Neural cell (in vitro differentiated cells): ENCODE data around the gene WDR37. TPM values are rescaled to one million over a fixed set of nuclear protein-coding genes. Genes with fewer than 3 reads are reported as not detected.

Source experiments
- H2AFZ ChIP-seq: fragments of 200-600, 300-800 bp; sonication (generic), shearing (Covaris generic); 2 replicates; pipeline ENCODE4 v1.6.0; 2014; ENCODE audit warnings: low read depth, mild to moderate bottlenecking, antibody characterized with exemption, low read length, moderate library complexity
- H3F3A ChIP-seq: fragments of 200-600 bp; shearing (Covaris generic); 2 replicates; pipeline ENCODE4 v1.6.1; 2016; ENCODE audit warnings: mild to moderate bottlenecking, moderate library complexity, mixed read lengths, antibody characterized with exemption, low read length; ENCODE audit not compliant: insufficient read depth, poor library complexity, severe bottlenecking
- H3K27ac ChIP-seq: fragments of 200-600, 300-800 bp; sonication (generic), shearing (Covaris generic); 2 replicates; pipeline ENCODE4 v1.5.1; 2014; ENCODE audit warnings: mild to moderate bottlenecking, low read length, moderate library complexity
- H3K27me3 ChIP-seq: fragments of 300-800, 200-600 bp; sonication (generic), shearing (Covaris generic); 2 replicates; pipeline ENCODE4 v1.6.0; 2014; ENCODE audit warnings: mild to moderate bottlenecking, low read depth, low read length, moderate library complexity; ENCODE audit not compliant: insufficient read depth
- H3K36me3 ChIP-seq: fragments of 300-800, 200-600 bp; sonication (generic), shearing (Covaris generic); 2 replicates; pipeline ENCODE4 v1.5.1; 2014; ENCODE audit warnings: mild to moderate bottlenecking, antibody characterized with exemption, low read length, moderate library complexity; ENCODE audit not compliant: insufficient read depth
- H3K4me2 ChIP-seq: fragments of 300-800, 200-600 bp; sonication (generic), shearing (Covaris generic); 2 replicates; pipeline ENCODE4 v1.6.0; 2014; ENCODE audit warnings: mild to moderate bottlenecking, low read length
- H3K4me3 ChIP-seq: fragments of 300-800, 200-600 bp; sonication (generic), shearing (Covaris generic); 2 replicates; pipeline ENCODE4 v1.5.1; 2014; ENCODE audit warnings: mild to moderate bottlenecking, low read length, moderate library complexity
- H3K79me2 ChIP-seq: fragments of 200-600 bp; shearing (Covaris generic); replicated peaks from 2 replicates; pipeline ENCODE4 v1.6.0; 2014; ENCODE audit warnings: mild to moderate bottlenecking, low read length, moderate library complexity; ENCODE audit not compliant: insufficient read depth
- H3K9ac ChIP-seq: fragments of 300-800, 200-600 bp; sonication (generic), shearing (Covaris generic); 2 replicates; pipeline ENCODE4 v1.6.1; 2016; ENCODE audit warnings: mild to moderate bottlenecking, low read length, mixed read lengths
- H3K9me2 ChIP-seq: fragments of 200-600 bp; shearing (Covaris generic); 2 replicates; pipeline ENCODE4 v1.6.1; 2016; ENCODE audit warnings: mild to moderate bottlenecking, low read length, mixed read lengths; ENCODE audit not compliant: insufficient read depth
- H3K9me3 ChIP-seq: fragments of 200-600, 300-800 bp; sonication (generic), shearing (Covaris generic); 2 replicates; pipeline ENCODE4 v1.6.1; 2016; ENCODE audit warnings: mild to moderate bottlenecking, mixed run types, low read length, moderate library complexity, mixed read lengths
- H4K20me1 ChIP-seq: fragments of 200-600 bp; shearing (Covaris generic); 2 replicates; pipeline ENCODE4 v1.6.1; 2016; ENCODE audit warnings: mild to moderate bottlenecking, mixed run types; ENCODE audit not compliant: insufficient read depth
- CTCF ChIP-seq: fragments of 450-650 bp; IDR thresholded peaks from 2 replicates; pipeline ENCODE4 v1.5.1; 2014; ENCODE audit warnings: antibody characterized with exemption, mild to moderate bottlenecking, moderate library complexity; ENCODE audit not compliant: poor library complexity, severe bottlenecking
- EP300 ChIP-seq: fragments of 450-650 bp; conservative IDR thresholded peaks from 2 replicates; pipeline ENCODE4 v1.6.1; 2014; ENCODE audit warnings: antibody characterized with exemption, mild to moderate bottlenecking, moderate library complexity; ENCODE audit not compliant: poor library complexity, severe bottlenecking
- EZH2 ChIP-seq: fragments of 200-600, 300-800 bp; shearing (Covaris generic), sonication (generic); IDR thresholded peaks from 2 replicates; pipeline ENCODE4 v1.6.1; 2014; ENCODE audit warnings: antibody characterized with exemption, low read length, borderline replicate concordance, mild to moderate bottlenecking; ENCODE audit not compliant: insufficient read depth, poor library complexity, severe bottlenecking
- MXI1 ChIP-seq: fragments of 450-650 bp; conservative IDR thresholded peaks from 2 replicates; pipeline ENCODE4 v1.6.1; 2014; ENCODE audit warnings: antibody characterized with exemption, mild to moderate bottlenecking; ENCODE audit not compliant: poor library complexity, severe bottlenecking
- POLR2AphosphoS5 ChIP-seq: IDR thresholded peaks from 2 replicates; pipeline ENCODE4 v1.6.1; 2012
- RAD21 ChIP-seq: fragments of 450-650 bp; conservative IDR thresholded peaks from 2 replicates; pipeline ENCODE4 v1.6.1; 2014; ENCODE audit warnings: antibody characterized with exemption, mild to moderate bottlenecking, moderate library complexity
- REST ChIP-seq: IDR thresholded peaks from 2 replicates; pipeline ENCODE4 v1.6.1; 2012; ENCODE audit warnings: borderline replicate concordance
- SMC3 ChIP-seq: fragments of 450-650 bp; conservative IDR thresholded peaks from 2 replicates; pipeline ENCODE4 v1.6.1; 2014; ENCODE audit warnings: antibody characterized with exemption, mild to moderate bottlenecking, moderate library complexity; ENCODE audit not compliant: poor library complexity
- TAF1 ChIP-seq: IDR thresholded peaks from 2 replicates; pipeline ENCODE4 v1.6.1; 2012; ENCODE audit warnings: low read depth
- polyA plus RNA-seq: library from polyadenylated mRNA; depleted of rRNA; stranded (reverse); fragments of >200 nt; gene quantifications from 2 replicates; pipeline ENCODE4 v1.2.3, GENCODE V29; 2014

The WDR37 gene
- polyA plus RNA-seq, 1 donor from 2014 or later: 32.3 TPM

GRCh38 chr10:1101946-1102345 lies 45.8 kb downstream of the WDR37 start:
- Histone ChIP-seq H3F3A (no peaks in the 10 kb centered on the region), H3K9ac (no peak overlapping the region), H3K27me3 (no peaks in the 10 kb centered on the region), H2AFZ (no peak overlapping the region), H3K9me2 (no peaks in the 10 kb centered on the region), H3K4me2 (no peak overlapping the region), H3K27ac (no peak overlapping the region), H3K36me3 (peaks cover 8% of the 10 kb centered on the region), H4K20me1 (no peaks in the 10 kb centered on the region), H3K4me3 (no peak overlapping the region), H3K9me3 (no peaks in the 10 kb centered on the region), H3K79me2 (no peaks in the 10 kb centered on the region)
- TF ChIP-seq EP300: no peak
- TF ChIP-seq TAF1: no peak
- no peak for TF ChIP-seq SMC3
- no peak for TF ChIP-seq CTCF
- TF ChIP-seq EZH2: no peak
- no peak for TF ChIP-seq REST
- no peak for TF ChIP-seq MXI1
- no peak for TF ChIP-seq RAD21
- no peak for TF ChIP-seq POLR2AphosphoS5

- Histone ChIP-seq H3K4me3 (no peak overlapping the region), H3K27me3 (no peaks in the 10 kb centered on the region), H3K4me2 (no peak overlapping the region), H2AFZ (no peak overlapping the region), H3K9me2 (no peaks in the 10 kb centered on the region), H3K36me3 (peaks cover 8% of the 10 kb centered on the region), H3K9me3 (no peaks in the 10 kb centered on the region), H4K20me1 (no peaks in the 10 kb centered on the region), H3K79me2 (no peaks in the 10 kb centered on the region), H3K27ac (no peak overlapping the region), H3K9ac (no peak overlapping the region), H3F3A (no peaks in the 10 kb centered on the region)
- TF ChIP-seq RAD21 (no peak), POLR2AphosphoS5 (no peak), TAF1 (no peak), SMC3 (no peak), EP300 (no peak), REST (no peak), MXI1 (no peak), CTCF (no peak), EZH2 (no peak)
Observed at GRCh38 chr10:1102416-1102815, 46.2 kb downstream of the WDR37 start.
